Smooth muscle cell (in vitro differentiated cells): ENCODE results near the gene NID2. TPM values are rescaled to one million over a fixed set of nuclear protein-coding genes. Genes with fewer than 3 reads are reported as not detected.

Experiments
- DNase-seq: peaks from one replicate; lab custom pipeline; 2025; ENCODE audit not compliant: unreplicated experiment; lab: John Stamatoyannopoulos, UW
- H2AFZ ChIP-seq: fragments of 200-600 bp; sonication (generic); 2 replicates; pipeline ENCODE4 v1.6.0; 2016; ENCODE audit warnings: antibody characterized with exemption, low read depth, mild to moderate bottlenecking
- H3F3A ChIP-seq: fragments of 200-600 bp; sonication (generic); 2 replicates; pipeline ENCODE4 v1.6.0; 2017; ENCODE audit warnings: antibody characterized with exemption, low read depth
- H3K27ac ChIP-seq: fragments of 200-600 bp; sonication (generic); 2 replicates; pipeline ENCODE4 v1.5.1; 2016; ENCODE audit warnings: low read depth, mild to moderate bottlenecking
- H3K27me3 ChIP-seq: fragments of 200-600 bp; sonication (generic); 2 replicates; pipeline ENCODE4 v1.6.1; 2016; ENCODE audit warnings: low read depth, mild to moderate bottlenecking
- H3K36me3 ChIP-seq: fragments of 200-600 bp; sonication (generic); 2 replicates; pipeline ENCODE4 v1.5.1; 2016; ENCODE audit warnings: low read depth
- H3K4me1 ChIP-seq: fragments of 200-600 bp; sonication (generic); 2 replicates; pipeline ENCODE4 v1.5.1; 2016; ENCODE audit warnings: low read depth
- H3K4me2 ChIP-seq: fragments of 200-600 bp; sonication (generic); 2 replicates; pipeline ENCODE4 v1.6.0; 2016; ENCODE audit warnings: mild to moderate bottlenecking
- H3K4me3 ChIP-seq: fragments of 200-600 bp; sonication (generic); 2 replicates; pipeline ENCODE4 v1.5.1; 2016; ENCODE audit warnings: mild to moderate bottlenecking
- H3K79me2 ChIP-seq: fragments of 200-600 bp; sonication (generic); 2 replicates; pipeline ENCODE4 v1.6.0; 2016; ENCODE audit warnings: low read depth, mild to moderate bottlenecking
- H3K9ac ChIP-seq: fragments of 200-600 bp; sonication (generic); 2 replicates; pipeline ENCODE4 v1.6.0; 2016; ENCODE audit warnings: low read depth
- H3K9me3 ChIP-seq: fragments of 200-600 bp; sonication (generic); replicated peaks from 2 replicates; pipeline ENCODE4 v1.5.1; 2016; ENCODE audit warnings: low read depth
- H4K20me1 ChIP-seq: fragments of 200-600 bp; sonication (generic); 2 replicates; pipeline ENCODE4 v1.6.0; 2016; ENCODE audit warnings: low read depth
- WGBS: methylation state at CpG from one replicate; pipeline ENCODE4 v1.1.7; 2016; ENCODE audit warnings: low lambda C conversion rate; 5-methylcytosine and 5-hydroxymethylcytosine counted together
- polyA plus RNA-seq: library from polyadenylated mRNA; unstranded; fragments of >200 nt; fragmentation: Nextera tagmentation; extraction: Ambion mirVana; gene quantifications from 2 replicates; pipeline ENCODE4 v1.2.1, GENCODE V29; 2016
- total RNA-seq: library from RNA; depleted of rRNA; stranded (reverse); fragments of >200 nt; gene quantifications from 2 replicates; pipeline ENCODE4 v1.2.3, GENCODE V29; 2014
- TF ChIP-seq, protein P1 (sequence below): fragments of 200-600 bp; sonication (generic); IDR thresholded peaks from 2 replicates; pipeline ENCODE4 v1.5.1; 2017; ENCODE audit warnings: borderline replicate concordance, mild to moderate bottlenecking, antibody characterized with exemption; ENCODE audit not compliant: insufficient read depth, poor library complexity, severe bottlenecking

NID2 gene
- total and polyA plus RNA-seq, 2 experiments from 2014 or later, result 196 to 229 TPM

DNA sequence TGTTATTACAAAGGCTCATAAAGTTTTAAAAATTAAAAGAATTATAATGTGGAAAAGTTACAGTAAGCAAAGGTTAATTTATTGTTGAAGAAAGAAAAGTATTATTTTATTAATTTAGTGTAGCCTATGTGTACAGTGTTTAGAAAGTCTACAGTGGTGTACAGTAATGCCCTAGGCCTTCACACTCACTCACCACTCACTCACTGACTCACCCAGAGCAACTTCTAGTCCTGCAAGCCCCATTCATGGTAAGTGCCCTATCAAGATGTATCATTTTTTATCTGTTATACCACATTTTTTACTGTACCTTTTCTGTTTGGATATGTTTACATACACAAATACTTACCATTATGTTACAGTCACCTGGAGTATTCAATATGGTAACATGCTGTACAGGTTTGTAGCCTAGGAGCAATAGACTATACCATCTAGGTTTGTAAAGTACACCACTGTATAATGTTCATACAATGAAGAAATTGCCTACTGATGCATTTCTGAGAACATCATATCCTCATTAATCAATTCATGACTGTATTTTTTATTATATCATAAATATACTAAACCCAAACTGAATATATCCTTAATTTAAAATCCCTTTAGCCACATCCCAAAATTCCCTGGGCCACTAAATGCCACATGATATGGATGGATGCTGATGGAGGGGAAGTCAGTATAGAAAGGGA is 43.6 kb upstream of the NID2 start:
- TF ChIP-seq, protein P1, sequence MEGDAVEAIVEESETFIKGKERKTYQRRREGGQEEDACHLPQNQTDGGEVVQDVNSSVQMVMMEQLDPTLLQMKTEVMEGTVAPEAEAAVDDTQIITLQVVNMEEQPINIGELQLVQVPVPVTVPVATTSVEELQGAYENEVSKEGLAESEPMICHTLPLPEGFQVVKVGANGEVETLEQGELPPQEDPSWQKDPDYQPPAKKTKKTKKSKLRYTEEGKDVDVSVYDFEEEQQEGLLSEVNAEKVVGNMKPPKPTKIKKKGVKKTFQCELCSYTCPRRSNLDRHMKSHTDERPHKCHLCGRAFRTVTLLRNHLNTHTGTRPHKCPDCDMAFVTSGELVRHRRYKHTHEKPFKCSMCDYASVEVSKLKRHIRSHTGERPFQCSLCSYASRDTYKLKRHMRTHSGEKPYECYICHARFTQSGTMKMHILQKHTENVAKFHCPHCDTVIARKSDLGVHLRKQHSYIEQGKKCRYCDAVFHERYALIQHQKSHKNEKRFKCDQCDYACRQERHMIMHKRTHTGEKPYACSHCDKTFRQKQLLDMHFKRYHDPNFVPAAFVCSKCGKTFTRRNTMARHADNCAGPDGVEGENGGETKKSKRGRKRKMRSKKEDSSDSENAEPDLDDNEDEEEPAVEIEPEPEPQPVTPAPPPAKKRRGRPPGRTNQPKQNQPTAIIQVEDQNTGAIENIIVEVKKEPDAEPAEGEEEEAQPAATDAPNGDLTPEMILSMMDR, result no peak
- peaks cover 7% of the 10 kb centered on the region for H3F3A ChIP-seq
- peaks cover 13% of the 10 kb centered on the region for H3K4me1 ChIP-seq
- H3K27ac ChIP-seq, result peak overlapping the region; percentile 78
- no peaks in the 10 kb centered on the region for H3K79me2 ChIP-seq
- H3K36me3 ChIP-seq, result no peaks in the 10 kb centered on the region
- H3K4me3 ChIP-seq, result no peak overlapping the region
- peak overlapping the region; percentile 11 for H3K4me2 ChIP-seq
- no peak for DNase-seq
- no peaks in the 10 kb centered on the region for H4K20me1 ChIP-seq
- H2AFZ ChIP-seq, result no peak overlapping the region
- H3K9ac ChIP-seq, result peak overlapping the region; percentile 25
- no peaks in the 10 kb centered on the region for H3K9me3 ChIP-seq
- no peaks in the 10 kb centered on the region for H3K27me3 ChIP-seq

DNA sequence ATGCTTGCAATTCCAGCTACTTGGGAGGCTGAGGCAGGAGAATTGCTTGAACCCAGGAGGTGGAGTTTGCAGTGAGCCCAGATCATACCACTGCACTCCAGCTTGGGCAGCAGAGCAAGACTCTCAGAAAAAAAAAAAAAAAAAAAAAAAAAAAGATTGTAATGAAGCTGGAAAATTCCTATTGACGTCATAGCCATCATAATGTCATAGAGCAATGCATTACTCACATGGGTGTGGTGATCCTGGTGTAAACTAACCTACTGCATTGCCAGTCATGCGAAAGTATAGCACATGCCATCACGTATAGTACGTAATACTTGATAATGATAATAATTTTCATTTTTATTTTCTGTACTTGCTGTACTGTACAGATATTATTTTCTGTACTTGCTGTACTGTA is 42.7 kb upstream of the NID2 start:
- no peak for DNase-seq
- no peaks in the 10 kb centered on the region for H4K20me1 ChIP-seq
- H3K9me3 ChIP-seq, result no peaks in the 10 kb centered on the region
- H3K4me1 ChIP-seq, result peaks cover 9% of the 10 kb centered on the region
- H3K27ac ChIP-seq, result peak overlapping the region; percentile 78
- H2AFZ ChIP-seq, result no peak overlapping the region
- WGBS, result 90% methylated on average over 4 of the region's 4 CpGs
- H3K4me2 ChIP-seq, result no peak overlapping the region
- H3K27me3 ChIP-seq, result no peaks in the 10 kb centered on the region
- no peaks in the 10 kb centered on the region for H3K36me3 ChIP-seq
- H3K4me3 ChIP-seq, result no peak overlapping the region
- H3K79me2 ChIP-seq, result no peaks in the 10 kb centered on the region
- TF ChIP-seq, protein P1, result no peak
- H3F3A ChIP-seq, result peaks cover 4% of the 10 kb centered on the region
- peak overlapping the region; percentile 25 for H3K9ac ChIP-seq

DNA sequence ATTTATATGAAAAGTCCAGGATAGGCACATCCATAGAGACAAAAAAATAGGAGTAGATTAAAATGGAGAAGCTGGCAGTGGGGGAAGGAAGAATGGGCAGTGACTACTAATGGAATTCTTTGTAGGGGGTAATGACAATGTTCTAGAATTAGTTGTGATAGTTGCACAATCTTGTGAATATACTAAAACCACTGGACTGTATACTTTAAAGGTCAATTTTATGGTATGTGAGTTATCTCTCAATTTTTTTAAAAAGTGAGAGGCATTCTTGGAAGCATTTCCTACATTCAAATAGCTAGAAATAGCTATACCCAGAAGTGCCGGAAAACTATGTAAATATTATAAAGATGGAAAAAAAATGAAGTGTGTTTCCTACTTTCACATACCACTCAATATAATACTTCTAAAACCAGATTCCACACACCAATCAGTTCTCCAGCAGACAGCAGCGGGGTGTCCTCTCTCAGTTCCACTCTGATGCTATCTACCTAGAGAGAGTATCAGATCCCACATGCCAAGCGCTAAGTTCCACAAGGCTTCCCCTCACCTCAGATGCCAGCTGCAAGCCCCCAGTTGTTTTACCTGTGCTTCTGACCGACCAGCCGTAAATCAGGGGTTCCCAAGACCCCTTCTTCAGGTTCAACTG is 41.7 kb upstream of the NID2 start:
- Histone ChIP-seq H3K4me1 (no peaks in the 10 kb centered on the region), H3K9me3 (no peaks in the 10 kb centered on the region), H3K79me2 (no peaks in the 10 kb centered on the region), H3K4me3 (no peak overlapping the region), H3K27me3 (no peaks in the 10 kb centered on the region), H3F3A (no peaks in the 10 kb centered on the region), H3K4me2 (no peak overlapping the region), H3K36me3 (no peaks in the 10 kb centered on the region), H3K27ac (no peak overlapping the region), H3K9ac (no peak overlapping the region), H4K20me1 (no peaks in the 10 kb centered on the region), H2AFZ (no peak overlapping the region)
- WGBS, result 79% methylated on average over 5 of the region's 5 CpGs
- TF ChIP-seq, protein P1, result no peak
- no peak for DNase-seq

DNA sequence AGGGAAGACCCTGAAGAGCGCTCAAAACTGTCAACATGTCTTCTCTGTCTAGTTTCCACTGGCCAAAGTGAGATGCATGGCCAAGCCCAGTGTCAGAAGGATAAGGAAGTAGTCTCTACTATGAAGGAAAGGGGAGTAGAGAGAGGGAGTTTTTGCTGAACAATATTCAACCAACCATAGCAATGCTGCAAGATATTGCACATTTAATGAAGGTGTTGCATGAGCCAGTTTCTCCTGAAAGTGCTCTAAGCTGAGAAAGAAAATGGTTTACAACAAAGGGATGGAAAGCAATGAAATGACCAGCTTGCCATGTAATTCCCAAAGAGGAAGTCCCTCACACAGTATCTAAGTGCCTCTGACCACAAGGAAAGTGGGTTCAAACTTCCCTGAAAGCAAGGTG is 40.0 kb upstream of the NID2 start:
- Histone ChIP-seq H3K4me3 (no peak overlapping the region), H3K36me3 (no peaks in the 10 kb centered on the region), H4K20me1 (no peaks in the 10 kb centered on the region), H2AFZ (no peak overlapping the region), H3F3A (no peaks in the 10 kb centered on the region), H3K4me1 (no peaks in the 10 kb centered on the region), H3K27me3 (no peaks in the 10 kb centered on the region), H3K27ac (no peak overlapping the region), H3K79me2 (no peaks in the 10 kb centered on the region), H3K9me3 (no peaks in the 10 kb centered on the region), H3K4me2 (no peak overlapping the region), H3K9ac (no peak overlapping the region)
- no peak for DNase-seq
- WGBS, result 96% methylated on average over 1 of the region's 1 CpG
- TF ChIP-seq, protein P1, result no peak
